GM13976 (cell line): ENCODE results near the gene TTYH1.
"Not testable (repeated sequence)": the region's sequence is repeated elsewhere in the genome, so short reads cannot be mapped to it uniquely, and the experiment has no call there.

ENCODE experiments used
- DNase-seq: peaks from one replicate; pipeline ENCODE4 v3.0.0; 2012; ENCODE audit warnings: low spot score
- CTCF ChIP-seq: IDR thresholded peaks from 2 replicates; pipeline ENCODE4 v1.5.1; 2012; ENCODE audit warnings: borderline replicate concordance, mild to moderate bottlenecking; ENCODE audit not compliant: insufficient read depth; ENCODE audit errors: extremely low read depth, missing control alignments, control extremely low read depth
- in situ Hi-C: fragments of 300-500 bp; cut with MboI; formaldehyde crosslinking; loops from one replicate; pipeline ENCODE4 v1.12.0; 2022; ENCODE audit warnings: low sequenced_read_pairs, mixed read lengths, inconsistent platforms; ENCODE audit not compliant: unreplicated experiment

The TTYH1 gene

GRCh38 chr19:54465426-54466109 lies 50.3 kb downstream of the TTYH1 start:
- in situ Hi-C loops: no loop called here
- DNase-seq: no peak
- TF ChIP-seq CTCF: no peak

- DNase-seq, in situ Hi-C loops: not testable (repeated sequence)
Observed at GRCh38 chr19:54466110-54466480, 50.8 kb downstream of the TTYH1 start.

GRCh38 chr19:54469496-54469934 lies 54.3 kb downstream of the TTYH1 start:
- no peak for DNase-seq
- TF ChIP-seq CTCF: no peak
- in situ Hi-C loops: no loop called here

- DNase-seq: no peak
- in situ Hi-C loops: no loop called here
- TF ChIP-seq CTCF: no peak
Observed at GRCh38 chr19:54470276-54470887, 55.1 kb downstream of the TTYH1 start.

GRCh38 chr19:54470991-54471782 lies 55.9 kb downstream of the TTYH1 start:
- TF ChIP-seq CTCF: no peak
- in situ Hi-C loops: no loop called here
- peak; percentile 62 for DNase-seq

GRCh38 chr19:54473071-54473891 lies 58.0 kb downstream of the TTYH1 start, which contains the start of gene CDC42EP5:
TSS of gene CDC42EP5 (minus strand) at chr19:54473296. CDS start at chr19:54465547, 7,749 bp downstream.
- TF ChIP-seq CTCF: no peak
- peak; percentile 48 for DNase-seq
- in situ Hi-C loops: no loop called here
